SK-N-SH (cell line): ENCODE results near the gene CLPTM1L. TPM values are rescaled to one million over a fixed set of nuclear protein-coding genes. Genes with fewer than 3 reads are reported as not detected.
"Not testable (repeated sequence)": the region's sequence is repeated elsewhere in the genome, so short reads cannot be mapped to it uniquely, and the experiment has no call there.

ENCODE experiments used
- CTCF ChIA-PET: fragments of 300-600, 350-600 bp; formaldehyde crosslinking; extraction: SDS; loops from one replicate; lab custom pipeline; 2021; lab: Yijun Ruan, JAX
- POLR2A ChIA-PET: fragments of 350-600 bp; sonication (Branson Sonifier 250); formaldehyde crosslinking; extraction: SDS; loops from one replicate; lab custom pipeline; 2020; ENCODE audit warnings: antibody characterized with exemption, inconsistent platforms; lab: Yijun Ruan, JAX
- DNase-seq: peaks from one replicate; pipeline ENCODE4 v3.0.0; 2012
- H2AFZ ChIP-seq: fragments of 200-600 bp; sonication (generic); 2 replicates; pipeline ENCODE4 v1.8.1; 2016; ENCODE audit warnings: antibody characterized with exemption, mild to moderate bottlenecking, low read depth
- H3F3A ChIP-seq: fragments of 200-600 bp; sonication (generic); replicated peaks from 2 replicates; pipeline ENCODE3; 2016; ENCODE audit warnings: antibody characterized with exemption, mild to moderate bottlenecking; ENCODE audit not compliant: insufficient read depth
- H3K27ac ChIP-seq, 2 experiments: fragments of 200-500 bp in 1 of 2; fragments of 200-600 bp in 1 of 2; sonication (Bioruptor generic) in 1 of 2; sonication (generic), shearing (Covaris generic) in 1 of 2; 2 replicates each; pipeline versions ENCODE4 v1.5.1 to v1.6.1; 2014 to 2016; ENCODE audit warnings: low read depth in 2 of 2, inconsistent platforms in 1 of 2, low read length in 1 of 2, mild to moderate bottlenecking in 1 of 2, mixed read lengths in 1 of 2
- H3K27me3 ChIP-seq: fragments of 200-600 bp; sonication (generic), shearing (Covaris generic); 2 replicates; pipeline ENCODE4 v1.6.1; 2016; ENCODE audit warnings: mixed run types; ENCODE audit not compliant: insufficient read depth
- H3K36me3 ChIP-seq, 2 experiments: fragments of 200-500 bp in 1 of 2; fragments of 200-600 bp in 1 of 2; sonication (Bioruptor generic) in 1 of 2; sonication (generic) in 1 of 2; replicated peaks in 1 of 2; 2 replicates each; pipeline versions ENCODE3 to v1.5.1; 2014 to 2016; ENCODE audit warnings: low read length in 1 of 2, mild to moderate bottlenecking in 1 of 2; ENCODE audit not compliant: insufficient read depth in 2 of 2, control insufficient read depth in 1 of 2
- H3K4me1 ChIP-seq, 2 experiments: fragments of 200-500 bp in 1 of 2; fragments of 200-600 bp in 1 of 2; sonication (Bioruptor generic) in 1 of 2; sonication (generic), shearing (Covaris generic) in 1 of 2; 2 replicates each; pipeline versions ENCODE4 v1.5.1 to v1.6.1; 2014 to 2016; ENCODE audit warnings: low read depth in 1 of 2, low read length in 1 of 2, mixed run types in 1 of 2; ENCODE audit not compliant: insufficient read depth in 2 of 2, control insufficient read depth in 1 of 2
- H3K4me2 ChIP-seq: fragments of 200-600 bp; sonication (generic), shearing (Covaris generic); 2 replicates; pipeline ENCODE4 v1.6.1; 2017; ENCODE audit warnings: mixed run types
- H3K4me3 ChIP-seq, 2 experiments: fragments of 200-500 bp in 1 of 2; fragments of 200-600 bp in 1 of 2; sonication (Bioruptor generic) in 1 of 2; sonication (generic), shearing (Covaris generic) in 1 of 2; 2 replicates each; pipeline versions ENCODE4 v1.5.1 to v1.8.1; 2014 to 2016; ENCODE audit warnings: low read depth in 2 of 2, inconsistent platforms in 1 of 2, low read length in 1 of 2, mild to moderate bottlenecking in 1 of 2, mixed read lengths in 1 of 2, moderate library complexity in 1 of 2
- H3K79me2 ChIP-seq: fragments of 200-600 bp; sonication (generic); 2 replicates; pipeline ENCODE4 v1.8.1; 2017; ENCODE audit warnings: mild to moderate bottlenecking; ENCODE audit not compliant: insufficient read depth
- H3K9ac ChIP-seq: fragments of 200-600 bp; sonication (generic); 2 replicates; pipeline ENCODE4 v1.6.1; 2017; ENCODE audit warnings: mixed run types
- H3K9me2 ChIP-seq: fragments of 200-600 bp; sonication (generic); 2 replicates; pipeline ENCODE4 v1.6.1; 2017; ENCODE audit warnings: mixed run types
- H3K9me3 ChIP-seq: fragments of 200-600 bp; sonication (generic); 2 replicates; pipeline ENCODE4 v1.6.1; 2017; ENCODE audit warnings: mixed run types, mild to moderate bottlenecking, moderate library complexity
- H4K20me1 ChIP-seq: fragments of 200-600 bp; sonication (generic); 2 replicates; pipeline ENCODE4 v1.6.1; 2017; ENCODE audit warnings: mild to moderate bottlenecking, mixed run types; ENCODE audit not compliant: insufficient read depth
- CTCF ChIP-seq: fragments of 200-600 bp; sonication (generic); IDR thresholded peaks from 2 replicates; pipeline ENCODE4 v1.6.1; 2017; ENCODE audit warnings: antibody characterized with exemption, mild to moderate bottlenecking, moderate library complexity
- FOXJ3 ChIP-seq: sonication (generic); formaldehyde crosslinking; IDR thresholded peaks from 2 replicates; pipeline ENCODE4 v1.5.1; 2020; ENCODE audit warnings: mild to moderate bottlenecking, missing genetic modification reagents
- FOXM1 ChIP-seq: IDR thresholded peaks from 2 replicates; pipeline ENCODE4 v1.4.0; 2012; ENCODE audit warnings: low read depth, mild to moderate bottlenecking
- RXRA ChIP-seq: IDR thresholded peaks from 2 replicates; pipeline ENCODE4 v1.4.0; 2012; ENCODE audit warnings: low read depth, mild to moderate bottlenecking, borderline replicate concordance
- SMC3 ChIP-seq: IDR thresholded peaks from 2 replicates; pipeline ENCODE4 v1.6.1; 2012; ENCODE audit warnings: low read depth, low read length, improper control_type of control experiment
- TEAD4 ChIP-seq: IDR thresholded peaks from 2 replicates; pipeline ENCODE4 v1.4.0; 2012; ENCODE audit warnings: mild to moderate bottlenecking, borderline replicate concordance; ENCODE audit not compliant: insufficient read depth
- USF1 ChIP-seq: IDR thresholded peaks from 2 replicates; pipeline ENCODE4 v1.4.0; 2012; ENCODE audit warnings: low read depth, borderline replicate concordance
- USF2 ChIP-seq: fragments of 150-350 bp; IDR thresholded peaks from 2 replicates; pipeline ENCODE4 v1.6.1; 2017; ENCODE audit warnings: antibody characterized with exemption, low read length, low read depth, borderline replicate concordance
- WGBS: methylation state at CpG from one replicate; pipeline ENCODE4 v1.1.6; 2017; ENCODE audit warnings: low lambda C conversion rate; 5-methylcytosine and 5-hydroxymethylcytosine counted together
- polyA plus RNA-seq, 3 experiments: library from polyadenylated mRNA; depleted of rRNA; stranded (reverse); fragments of >200 nt; gene quantifications; 2 replicates each; pipeline ENCODE4 v1.2.3, GENCODE V29; 2012

CLPTM1L gene
- polyA plus RNA-seq, 1 of the 3 experiments (the other 2 are of a cell fraction), result 202 TPM

GRCh38 chr5:1289559-1289958 is 55.3 kb downstream of the CLPTM1L start:
- H4K20me1 ChIP-seq, CTCF ChIA-PET, H3K27ac ChIP-seq, H3K79me2 ChIP-seq, H2AFZ ChIP-seq, H3K4me1 ChIP-seq, H3K27me3 ChIP-seq, H3K9ac ChIP-seq, H3K4me2 ChIP-seq, H3F3A ChIP-seq, H3K36me3 ChIP-seq, H3K9me3 ChIP-seq, POLR2A ChIA-PET, DNase-seq, H3K9me2 ChIP-seq, H3K4me3 ChIP-seq: not testable (repeated sequence)
- WGBS, result 84% methylated on average over 14 of the region's 32 CpGs

- H3K9ac ChIP-seq, result no peak overlapping the region
- peaks cover 6% of the 10 kb centered on the region for H3K27me3 ChIP-seq
- H2AFZ ChIP-seq, result no peak overlapping the region
- no peak overlapping the region for H3K4me3 ChIP-seq
- no peaks in the 10 kb centered on the region for H3K4me1 ChIP-seq
- ChIA-PET CTCF (no interaction called here), POLR2A (no interaction called here)
- H3K27ac ChIP-seq, result no peak overlapping the region
- H3F3A ChIP-seq, result no peaks in the 10 kb centered on the region
- no peaks in the 10 kb centered on the region for H4K20me1 ChIP-seq
- TF ChIP-seq FOXJ3 (CRISPR knock-in tag) (no peak), USF1 (no peak), TEAD4 (no peak), SMC3 (no peak), FOXM1 (no peak)
- WGBS, result 79% methylated on average over 34 of the region's 37 CpGs
- no peaks in the 10 kb centered on the region for H3K9me2 ChIP-seq
- no peak overlapping the region for H3K4me2 ChIP-seq
- DNase-seq, result no peak
- H3K79me2 ChIP-seq, result no peaks in the 10 kb centered on the region
- H3K9me3 ChIP-seq, result no peaks in the 10 kb centered on the region
- H3K36me3 ChIP-seq, result no peaks in the 10 kb centered on the region
Measured at GRCh38 chr5:1288439-1289335, 56.2 kb downstream of the CLPTM1L start.

- DNase-seq, result no peak
- 63% methylated on average over 17 of the region's 25 CpGs for WGBS
- H2AFZ ChIP-seq, result no peak overlapping the region
Measured at GRCh38 chr5:1285883-1286291, 59.0 kb downstream of the CLPTM1L start.

More at GRCh38 chr5:1285883-1286291, 59.0 kb downstream of the CLPTM1L start:
- Histone ChIP-seq H3K36me3 (no peaks in the 10 kb centered on the region), H3K9me2 (no peaks in the 10 kb centered on the region), H3K27ac (no peak overlapping the region), H3F3A (no peaks in the 10 kb centered on the region), H3K79me2 (no peaks in the 10 kb centered on the region), H3K4me1 (no peaks in the 10 kb centered on the region), H4K20me1 (no peaks in the 10 kb centered on the region), H3K27me3 (no peaks in the 10 kb centered on the region), H3K9me3 (no peaks in the 10 kb centered on the region), H3K4me2 (no peak overlapping the region), H3K4me3 (no peak overlapping the region), H3K9ac (no peak overlapping the region)
- ChIA-PET POLR2A (no interaction called here), CTCF (interaction anchor here (0.7 kb wide), 1 partner anchor 8 kb away, joined by 3 read pairs; no protein-coding TSS in a partner anchor)
- TF ChIP-seq USF2, result no peak
- no peak for TF ChIP-seq CTCF
- TF ChIP-seq RXRA, result no peak
